ENCODE results near the gene CILP2. TPM values are rescaled to one million over a fixed set of nuclear protein-coding genes. Genes with fewer than 3 reads are reported as not detected.

The CILP2 gene
- total and polyA plus RNA-seq, 9 of the 15 experiments (the other 6 are each of a cell fraction or from before 2014, with no cell fraction given): 0.04 to 0.35 (median 0.05) TPM; not detected in 2

DNA sequence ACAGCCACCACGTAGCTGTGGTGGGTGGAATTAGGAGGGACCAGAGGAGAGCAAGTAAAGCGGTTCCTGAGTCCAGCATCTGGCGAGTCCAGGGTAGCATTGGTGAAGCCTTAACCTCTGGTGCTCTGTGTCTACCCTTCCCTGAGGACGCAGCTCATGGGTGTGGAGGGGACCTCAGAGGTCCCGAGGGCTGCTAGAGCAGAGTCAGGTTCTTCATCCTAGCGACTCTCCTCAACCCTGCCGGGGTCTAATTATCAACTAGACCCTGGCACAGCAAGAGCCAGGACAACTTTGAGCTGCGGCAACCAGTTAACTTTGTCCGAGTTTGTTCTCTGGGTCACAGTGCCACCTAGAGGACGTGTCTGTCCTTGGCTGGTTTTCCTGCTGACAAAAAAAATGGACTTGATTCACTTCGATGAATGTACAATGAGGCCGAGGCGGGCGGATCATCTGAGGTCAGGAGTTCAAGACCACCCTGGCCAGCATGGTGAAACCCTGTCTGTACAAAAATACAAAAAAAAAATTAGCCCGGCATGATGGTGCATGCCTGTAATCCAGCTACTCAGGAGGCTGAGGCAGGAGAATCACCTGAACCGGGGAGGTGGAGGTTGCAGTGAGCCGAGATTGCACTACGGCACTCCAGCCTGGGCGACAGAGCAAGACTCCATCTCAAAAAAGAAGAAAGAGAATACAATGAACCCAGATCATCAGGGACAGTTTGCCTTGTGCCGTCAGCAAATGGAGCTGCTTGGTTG lies 47.7 kb upstream of the CILP2 start (continued):
- TF ChIP-seq ZNF79 (CRISPR knock-in tag; IDR thresholded peaks at IDR 0.05; ENCODE audit: low read depth) (no peak), TOE1 (IDR thresholded peaks at IDR 0.05; ENCODE audit: borderline replicate concordance) (no peak), TOE1 (CRISPR knock-in tag; IDR thresholded peaks at IDR 0.05; ENCODE audit: borderline replicate concordance, low read depth) (0 out of 2 replicates have a peak, but pooled peaks have one; percentile 9), HMBOX1 (IDR thresholded peaks at IDR 0.05) (peak; percentile 61), STAT5B (CRISPR knock-in tag; IDR thresholded peaks at IDR 0.05) (no peak), ATF2 (CRISPR knock-in tag; IDR thresholded peaks at IDR 0.05) (no peak), USF1 (CRISPR knock-in tag; IDR thresholded peaks at IDR 0.05) (peak; percentile 49), NR2F6 (CRISPR knock-in tag; IDR thresholded peaks at IDR 0.05) (no peak), DNMT1 (IDR thresholded peaks at IDR 0.05) (no peak), PTTG1 (tag; IDR thresholded peaks at IDR 0.05; ENCODE audit: low read depth) (no peak), ATF1 (CRISPR knock-in tag; IDR thresholded peaks at IDR 0.05) (no peak), ATF1 (tag; IDR thresholded peaks at IDR 0.05) (no peak), ILK (tag; IDR thresholded peaks at IDR 0.05; ENCODE audit: borderline replicate concordance, low read depth) (no peak), CBFB (CRISPR knock-in tag; IDR thresholded peaks at IDR 0.05) (0 out of 2 replicates have a peak, but pooled peaks have one; percentile 8), SMC3 (conservative IDR thresholded peaks at IDR 0.05; ENCODE audit: insufficient read depth, low read depth, low read length) (peak; percentile 65), THRB (CRISPR knock-in tag; conservative IDR thresholded peaks at IDR 0.05) (0 out of 2 replicates have a peak, but pooled peaks have one; percentile 18), RBM14 (IDR thresholded peaks at IDR 0.05; ENCODE audit: borderline replicate concordance, insufficient read depth, low read depth, low read length) (no peak), ESRRA (IDR thresholded peaks at IDR 0.05; ENCODE audit: borderline replicate concordance, low read depth) (no peak), SAP30 (IDR thresholded peaks at IDR 0.05; ENCODE audit: borderline replicate concordance, insufficient read depth, low read depth, low read length, poor library complexity, severe bottlenecking) (no peak), ZNF212 (CRISPR knock-in tag; IDR thresholded peaks at IDR 0.05) (no peak)
- TF ChIP-seq, protein P1, sequence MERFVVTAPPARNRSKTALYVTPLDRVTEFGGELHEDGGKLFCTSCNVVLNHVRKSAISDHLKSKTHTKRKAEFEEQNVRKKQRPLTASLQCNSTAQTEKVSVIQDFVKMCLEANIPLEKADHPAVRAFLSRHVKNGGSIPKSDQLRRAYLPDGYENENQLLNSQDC (CRISPR knock-in tag; IDR thresholded peaks at IDR 0.05): no peak
- TF ChIP-seq, protein P2, sequence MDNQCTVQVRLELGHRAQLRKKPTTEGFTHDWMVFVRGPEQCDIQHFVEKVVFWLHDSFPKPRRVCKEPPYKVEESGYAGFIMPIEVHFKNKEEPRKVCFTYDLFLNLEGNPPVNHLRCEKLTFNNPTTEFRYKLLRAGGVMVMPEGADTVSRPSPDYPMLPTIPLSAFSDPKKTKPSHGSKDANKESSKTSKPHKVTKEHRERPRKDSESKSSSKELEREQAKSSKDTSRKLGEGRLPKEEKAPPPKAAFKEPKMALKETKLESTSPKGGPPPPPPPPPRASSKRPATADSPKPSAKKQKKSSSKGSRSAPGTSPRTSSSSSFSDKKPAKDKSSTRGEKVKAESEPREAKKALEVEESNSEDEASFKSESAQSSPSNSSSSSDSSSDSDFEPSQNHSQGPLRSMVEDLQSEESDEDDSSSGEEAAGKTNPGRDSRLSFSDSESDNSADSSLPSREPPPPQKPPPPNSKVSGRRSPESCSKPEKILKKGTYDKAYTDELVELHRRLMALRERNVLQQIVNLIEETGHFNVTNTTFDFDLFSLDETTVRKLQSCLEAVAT (IDR thresholded peaks at IDR 0.05): no peak

Measured in K562 (cell line).